ENCODE data around the gene ARF4.
"Not testable (repeated sequence)": the region's sequence is repeated elsewhere in the genome, so short reads cannot be mapped to it uniquely, and the experiment has no call there.

The ARF4 gene

DNA sequence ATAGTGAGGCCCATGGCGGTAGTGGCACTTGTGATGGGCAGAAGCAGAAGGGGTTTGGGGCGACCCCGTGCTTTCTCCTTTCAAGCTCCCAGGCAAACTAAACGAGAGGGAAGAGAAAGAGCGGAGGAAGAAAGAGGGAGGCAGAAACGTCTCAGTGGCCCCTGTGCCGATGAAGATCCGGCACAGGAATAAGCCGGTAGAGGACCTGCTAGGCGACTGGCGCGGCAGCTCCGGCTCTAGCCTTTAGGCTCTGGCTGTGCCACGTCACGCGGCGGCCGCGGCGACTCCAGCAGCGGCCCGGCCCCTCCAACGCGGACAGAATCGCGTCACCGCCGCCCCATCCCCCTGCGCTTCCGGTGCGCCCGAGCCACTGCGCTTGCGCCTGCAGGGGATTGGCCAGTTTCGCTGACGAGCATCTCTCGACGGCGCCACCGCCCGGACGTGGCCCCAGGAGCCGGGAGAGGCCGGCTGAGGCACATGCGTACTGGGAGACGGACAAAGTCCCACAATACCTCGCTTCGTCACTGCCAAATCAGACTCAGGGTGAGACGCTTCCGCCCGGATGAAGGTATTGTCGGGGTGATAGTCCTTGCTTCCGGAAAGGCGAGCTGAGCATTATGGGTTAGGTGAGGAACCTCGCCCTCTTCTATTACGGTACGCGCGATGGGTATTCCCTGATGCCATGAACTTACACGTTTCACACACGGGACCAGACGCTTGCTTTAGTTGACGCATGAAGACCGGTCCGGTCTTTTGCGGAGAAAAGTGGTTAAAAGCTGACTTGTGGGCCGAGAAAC lies at the start of gene ARF4:
TSS of gene ARF4 (minus strand) at position 218 of the 797 bp plus-strand sequence. CDS start at position 14, 204 bp downstream.
- Histone ChIP-seq H3K4me3 (peak within 1 kb of the TSS; percentile 59 to 88 (median 79)), H3K27ac (peak within 1 kb of the TSS; percentile 73 to 99 (median 96))

DNA sequence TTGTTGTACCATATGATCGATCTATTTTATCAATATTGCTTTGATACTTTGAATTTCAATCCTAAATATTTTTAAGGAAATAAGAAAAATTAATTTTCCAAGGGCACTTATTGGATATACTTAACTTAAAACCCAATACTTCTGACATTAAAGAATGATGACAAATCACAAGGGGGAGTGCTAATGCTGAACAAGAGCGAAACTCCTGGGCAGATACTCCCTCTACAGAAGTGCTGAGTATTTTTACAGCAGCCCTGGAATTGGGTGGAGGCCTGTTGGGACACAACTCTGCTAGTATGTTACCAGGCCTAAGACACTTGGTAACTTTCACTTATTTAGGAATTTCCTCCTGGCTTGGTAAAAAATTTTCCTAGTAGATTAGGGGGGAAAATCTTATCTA lies 49.6 kb upstream of the ARF4 start:
- H3K27ac ChIP-seq: no peak overlapping the region
- no peak overlapping the region for H3K4me3 ChIP-seq

DNA sequence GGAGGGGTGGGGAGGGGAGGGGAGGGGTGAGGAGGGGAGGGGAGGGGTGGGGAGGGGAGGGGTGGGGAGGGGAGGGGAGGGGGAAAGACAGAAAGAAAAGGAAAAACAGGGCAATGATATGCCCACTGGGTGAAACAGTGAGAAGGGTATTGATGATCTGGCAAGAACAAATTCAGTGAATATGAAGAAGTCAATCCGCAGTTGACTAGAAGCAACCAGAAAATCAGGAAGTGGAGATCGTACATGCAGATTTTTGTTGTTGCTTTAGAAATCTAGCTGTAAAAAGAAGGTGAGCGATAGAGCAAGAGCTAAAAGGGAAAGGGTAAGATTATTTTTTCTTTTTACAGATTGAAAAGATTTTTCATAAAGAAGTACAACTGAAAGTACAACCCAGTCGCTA lies 47.6 kb upstream of the ARF4 start:
- Histone ChIP-seq H3K4me3 (no peak overlapping the region), H3K27ac (no peak overlapping the region)

DNA sequence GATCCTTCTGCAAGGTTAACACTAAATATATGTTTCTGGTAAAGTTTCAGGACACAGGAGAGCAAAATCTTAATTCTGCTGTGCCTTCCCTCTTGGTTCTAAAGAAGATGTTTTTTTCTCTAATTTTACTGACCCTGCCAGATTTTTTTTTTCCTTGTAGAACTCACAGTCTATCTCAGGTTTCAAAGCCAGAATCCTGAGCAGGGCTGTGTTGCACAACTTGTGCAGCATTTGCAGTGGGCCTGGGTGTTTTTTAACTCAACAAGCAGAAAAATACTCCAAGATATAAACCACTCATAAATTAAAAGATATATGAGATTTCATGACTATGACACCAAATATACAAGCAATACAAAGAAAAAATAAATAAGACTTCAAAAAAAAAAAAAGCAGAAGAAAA lies 40.2 kb upstream of the ARF4 start:
- H3K27ac ChIP-seq: no peak overlapping the region
- H3K4me3 ChIP-seq: no peak overlapping the region

DNA sequence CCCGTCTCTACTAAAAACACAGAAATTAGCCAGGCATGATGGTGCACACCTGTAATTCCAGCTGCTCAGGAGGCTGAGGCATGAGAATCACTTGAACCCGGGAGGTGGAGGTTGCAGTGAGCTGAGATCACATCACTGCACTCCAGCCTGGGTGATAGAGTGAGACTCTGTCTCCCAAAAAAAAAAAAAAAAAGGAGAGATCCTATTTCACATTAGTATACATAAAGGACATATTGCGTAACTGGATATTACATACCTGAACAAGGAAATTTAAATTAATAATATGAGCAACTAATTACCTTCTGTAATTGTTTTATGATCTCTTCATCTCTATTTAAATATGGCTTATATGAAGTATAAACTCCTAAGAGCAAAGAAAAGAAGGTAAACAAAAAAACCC lies 37.1 kb upstream of the ARF4 start:
- not testable (repeated sequence) for H3K4me3 ChIP-seq, H3K27ac ChIP-seq

DNA sequence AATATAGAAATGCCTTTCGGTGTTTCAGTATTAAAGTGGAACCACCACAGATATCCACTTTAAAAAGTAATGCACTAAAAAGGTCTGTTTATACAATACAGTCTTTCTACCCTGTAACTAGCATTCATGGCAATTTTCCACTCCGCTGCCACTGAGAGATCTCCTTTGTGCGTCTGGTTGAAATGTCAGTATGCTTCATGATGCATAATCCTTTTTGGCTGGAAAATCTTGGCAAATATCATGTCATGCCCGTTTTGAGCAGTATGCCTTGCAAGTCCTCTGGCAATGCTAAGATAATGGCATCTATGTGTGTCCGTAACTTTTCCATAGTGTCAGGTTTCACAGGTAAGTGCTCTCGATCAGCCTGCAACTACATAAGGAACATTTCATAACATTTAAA lies 30.8 kb upstream of the ARF4 start:
- no peak overlapping the region for H3K27ac ChIP-seq
- no peak overlapping the region for H3K4me3 ChIP-seq

DNA sequence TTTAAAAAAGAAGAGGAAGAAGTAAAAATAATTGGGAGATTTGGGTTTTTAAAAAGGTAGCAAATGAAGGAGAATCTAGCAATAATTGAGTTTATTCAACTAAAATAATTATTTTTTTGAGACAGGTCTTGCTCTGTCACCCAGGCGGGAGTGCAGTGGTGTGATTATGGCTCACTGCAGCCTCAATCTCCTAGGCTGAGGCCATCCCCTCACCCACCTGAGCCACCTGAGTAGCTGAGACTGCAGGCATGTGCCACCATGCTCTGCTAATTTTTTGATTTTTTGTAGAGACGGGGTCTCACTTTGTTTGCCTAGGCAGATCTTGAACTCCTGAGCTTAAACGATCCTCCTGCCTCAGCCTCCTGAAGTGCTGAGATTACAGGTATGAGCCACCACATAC lies 27.7 kb upstream of the ARF4 start:
- Histone ChIP-seq H3K4me3 (no peak overlapping the region), H3K27ac (no peak overlapping the region)

DNA sequence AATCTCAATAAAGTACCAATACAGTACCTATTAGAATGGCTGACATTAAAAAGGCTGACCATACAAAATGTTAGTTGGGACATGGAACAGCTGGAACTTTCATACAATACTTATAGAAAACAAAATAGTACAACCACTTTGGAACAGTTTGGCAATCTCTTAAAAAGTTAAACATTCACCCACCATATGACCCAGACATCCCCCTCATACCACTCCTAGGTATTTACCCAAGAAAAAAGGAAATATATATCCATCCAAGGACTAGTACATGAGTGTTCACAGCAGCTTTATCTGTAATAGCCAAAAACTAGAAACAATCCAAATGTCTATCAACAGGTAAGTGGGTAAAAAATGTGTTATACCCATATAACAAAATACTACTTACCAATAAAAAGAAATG lies 25.2 kb upstream of the ARF4 start:
- Histone ChIP-seq H3K27ac (no peak overlapping the region), H3K4me3 (no peak overlapping the region)

DNA sequence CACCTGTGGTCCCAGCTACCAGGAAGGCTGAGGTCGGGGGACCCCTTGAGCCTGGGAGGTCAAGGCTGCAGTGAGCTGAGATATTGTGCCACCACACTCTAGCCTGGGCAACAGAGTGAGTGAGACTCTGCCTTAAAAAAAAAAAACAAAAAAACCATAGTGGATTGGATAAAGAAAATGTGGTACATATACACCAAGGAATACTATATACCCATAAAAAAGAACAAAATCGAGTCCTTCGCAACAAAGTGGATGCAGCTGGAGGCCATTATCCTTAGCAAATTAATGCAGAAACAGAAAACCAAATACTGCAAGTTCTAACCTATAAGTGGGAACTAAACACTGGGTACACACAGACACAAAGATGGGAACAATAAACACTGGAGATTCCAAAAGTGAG lies 20.6 kb upstream of the ARF4 start:
- Histone ChIP-seq H3K4me3 (no peak overlapping the region), H3K27ac (no peak overlapping the region)

DNA sequence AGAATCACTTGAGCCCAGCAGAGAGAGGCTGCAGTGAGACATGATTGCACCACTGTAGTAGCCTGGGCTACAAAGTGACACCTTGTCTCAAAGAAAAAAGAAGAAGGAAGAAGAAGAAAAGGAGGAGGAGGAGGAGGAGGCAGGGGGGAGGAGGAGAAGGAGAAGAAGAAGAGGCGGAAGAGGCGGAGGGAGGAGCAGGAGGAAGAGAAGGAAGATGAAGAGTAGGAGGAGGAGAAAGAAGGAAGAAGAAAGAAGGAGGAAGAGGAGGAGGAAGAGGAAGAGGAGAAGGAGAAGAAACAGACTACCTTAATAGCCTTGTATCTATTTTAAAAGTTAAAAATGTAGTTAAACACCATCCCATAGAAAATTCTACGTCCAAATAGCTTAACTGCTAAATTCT lies 19.1 kb upstream of the ARF4 start:
- Histone ChIP-seq H3K27ac (no peak overlapping the region), H3K4me3 (no peak overlapping the region)

DNA sequence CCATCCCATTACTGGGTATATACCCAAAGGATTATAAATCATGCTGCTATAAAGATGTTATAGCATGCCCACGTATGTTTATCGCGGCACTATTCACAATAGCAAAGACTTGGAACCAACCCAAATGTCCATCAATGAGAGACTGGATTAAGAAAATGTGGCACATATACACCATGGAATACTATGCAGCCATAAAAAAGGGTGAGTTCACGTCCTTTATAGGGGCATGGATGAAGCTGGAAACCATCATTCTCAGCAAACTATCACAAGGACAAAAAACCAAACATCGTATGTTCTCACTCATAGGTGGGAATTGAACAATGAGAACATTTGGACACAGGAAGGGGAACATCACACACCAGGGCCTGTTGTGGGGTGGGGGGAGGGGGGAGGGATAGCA lies 14.7 kb upstream of the ARF4 start:
- H3K27ac ChIP-seq, H3K4me3 ChIP-seq: not testable (repeated sequence)

DNA sequence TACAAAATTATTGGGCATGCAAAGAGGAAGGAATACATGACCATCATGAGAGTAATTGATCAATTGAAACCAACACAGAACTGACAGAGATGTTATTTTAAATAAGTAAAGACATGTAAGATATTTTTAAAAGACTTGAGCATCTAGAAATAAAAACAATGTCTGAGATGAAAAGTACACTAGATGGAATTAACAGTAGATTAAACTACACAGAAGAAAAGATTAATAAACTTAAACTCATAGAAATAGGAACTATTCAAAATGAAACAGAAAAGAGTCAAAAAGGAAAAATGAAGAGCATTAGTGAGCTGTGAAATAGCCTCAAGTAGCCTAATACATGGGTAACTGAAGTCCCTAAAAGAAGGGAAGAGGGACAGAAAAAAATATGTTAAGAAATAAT lies 8.5 kb upstream of the ARF4 start:
- H3K27ac ChIP-seq: no peak overlapping the region
- no peak overlapping the region for H3K4me3 ChIP-seq

DNA sequence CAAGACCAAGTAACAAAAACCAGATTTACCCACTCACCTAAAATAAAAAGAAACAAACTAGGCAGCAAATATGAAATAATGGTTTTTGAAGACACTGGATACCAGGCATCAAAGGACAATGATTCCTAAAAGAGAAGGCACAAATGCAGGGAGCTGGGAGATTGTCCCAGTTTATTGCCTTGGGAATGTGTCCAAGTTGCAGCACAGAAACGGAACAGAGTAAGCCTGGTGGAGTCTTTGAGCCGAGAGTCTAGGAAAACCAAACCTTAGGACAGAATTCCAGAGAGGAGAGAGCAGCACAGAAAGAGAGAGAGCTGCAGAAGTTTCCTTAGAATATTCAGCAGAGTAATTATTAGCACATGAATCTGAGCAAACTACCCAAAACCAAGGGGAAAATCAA lies 7.8 kb upstream of the ARF4 start:
- Histone ChIP-seq H3K27ac (no peak overlapping the region), H3K4me3 (no peak overlapping the region)

DNA sequence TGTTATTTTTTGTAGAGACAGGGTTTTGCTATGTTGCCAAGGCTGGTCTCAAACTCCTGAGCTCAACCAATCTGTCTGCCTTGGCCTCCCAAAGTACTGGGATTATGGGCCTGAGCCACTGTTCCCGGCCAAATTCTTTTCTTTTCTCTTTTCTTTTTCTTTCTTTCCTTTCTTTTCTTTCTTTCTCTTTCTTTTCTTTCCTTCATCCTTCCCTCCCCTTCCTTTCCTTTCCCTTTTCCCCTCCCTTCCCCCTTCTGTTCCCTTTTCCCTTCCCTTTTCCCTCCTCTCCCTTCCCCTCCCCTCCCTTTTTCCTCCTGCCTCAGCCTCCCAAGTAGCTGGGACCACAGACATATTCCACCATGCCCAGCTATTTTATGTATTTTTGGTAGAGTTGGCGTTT lies 3.1 kb upstream of the ARF4 start:
- no peak overlapping the region for H3K4me3 ChIP-seq
- no peak overlapping the region for H3K27ac ChIP-seq

DNA sequence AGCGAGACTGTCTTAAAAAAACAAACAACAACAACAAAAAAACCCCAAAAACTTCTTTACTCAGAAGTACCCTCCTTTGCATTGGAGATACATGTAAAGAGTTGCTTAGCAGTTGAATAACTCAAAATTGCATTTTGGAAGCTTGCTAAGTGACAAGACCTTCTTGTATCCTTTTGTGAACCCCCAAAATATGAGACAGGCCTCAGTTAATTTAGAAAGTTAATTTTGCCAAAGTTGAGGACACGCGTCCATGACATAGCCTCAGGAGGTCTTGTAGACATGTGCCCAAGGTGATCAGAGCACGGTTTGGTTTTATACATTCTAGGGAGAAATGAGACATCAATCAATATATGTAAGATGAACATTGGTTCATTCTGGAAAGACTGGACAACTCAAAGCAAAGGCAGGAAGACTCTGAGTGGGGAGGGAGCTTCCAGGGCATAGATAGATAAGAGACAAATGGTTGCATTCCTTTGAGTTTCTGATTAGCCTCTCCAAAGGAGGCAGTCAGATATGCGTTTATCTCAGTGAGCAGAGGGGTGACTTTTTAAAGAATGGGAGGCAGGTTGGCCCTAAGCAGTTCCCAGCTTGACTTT lies 1.7 kb upstream of the ARF4 start:
- Histone ChIP-seq H3K4me3 (peak overlapping the region; percentile 37 to 83 (median 64)), H3K27ac (peak overlapping the region in 20 of 21 experiments; percentile 73 to 96 (median 94))

DNA sequence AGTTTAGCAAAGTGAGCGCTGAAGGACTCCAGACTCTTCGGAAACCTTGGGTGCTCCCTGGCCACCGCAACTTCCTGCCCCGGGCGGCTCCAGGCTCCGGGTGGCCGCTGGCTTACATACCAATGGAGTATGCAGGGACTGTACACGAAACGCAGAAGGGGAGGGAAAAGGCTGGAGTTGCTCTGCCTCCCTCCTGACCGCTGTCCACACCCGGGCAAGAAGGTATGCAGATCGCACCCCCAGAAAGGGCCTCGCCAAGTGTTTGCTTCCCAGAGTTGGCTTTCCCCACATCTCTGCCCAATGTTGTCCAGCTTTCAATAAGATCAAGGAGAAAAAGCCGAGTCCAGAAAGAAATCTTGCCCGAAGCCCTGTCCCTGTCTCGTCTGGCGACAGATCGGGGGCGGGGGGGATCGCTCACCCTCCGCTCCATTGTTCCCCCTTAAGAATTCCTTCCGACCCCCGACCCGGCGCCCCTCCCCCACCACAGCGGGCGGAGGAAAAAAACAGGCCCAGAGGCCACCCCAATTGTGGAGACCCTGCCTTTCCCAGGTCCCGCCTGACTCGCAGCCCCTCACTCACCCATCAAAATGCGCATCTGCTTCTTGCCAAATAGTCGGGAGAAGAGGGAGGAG lies 533 bp downstream of the ARF4 start:
- Histone ChIP-seq H3K27ac (peak overlapping the region; percentile 73 to 99 (median 96)), H3K4me3 (peak overlapping the region; percentile 59 to 88 (median 79))

DNA sequence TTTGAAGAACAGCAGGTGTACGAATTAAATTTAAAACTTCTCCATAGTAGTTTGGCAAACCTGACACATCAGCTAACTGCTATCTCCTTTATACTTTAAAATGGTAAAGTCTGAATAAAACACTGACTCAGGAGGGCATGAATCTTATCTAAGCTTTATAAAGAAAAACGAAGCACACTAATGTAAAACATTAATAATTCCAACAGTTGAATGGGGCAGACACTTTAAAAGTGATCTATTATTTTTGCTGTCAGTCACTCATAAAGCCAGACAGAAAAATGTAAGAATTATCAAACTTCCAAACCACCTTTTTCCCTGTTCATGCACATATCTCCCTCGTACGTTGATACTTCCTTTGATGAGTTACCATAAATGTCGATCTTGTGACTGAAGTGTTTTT lies 2.6 kb downstream of the ARF4 start:
- H3K27ac ChIP-seq: peak overlapping the region in 1 of 21 experiments; percentile 99
- peak overlapping the region in 5 of 7 experiments; percentile 59 to 88 (median 83) for H3K4me3 ChIP-seq

DNA sequence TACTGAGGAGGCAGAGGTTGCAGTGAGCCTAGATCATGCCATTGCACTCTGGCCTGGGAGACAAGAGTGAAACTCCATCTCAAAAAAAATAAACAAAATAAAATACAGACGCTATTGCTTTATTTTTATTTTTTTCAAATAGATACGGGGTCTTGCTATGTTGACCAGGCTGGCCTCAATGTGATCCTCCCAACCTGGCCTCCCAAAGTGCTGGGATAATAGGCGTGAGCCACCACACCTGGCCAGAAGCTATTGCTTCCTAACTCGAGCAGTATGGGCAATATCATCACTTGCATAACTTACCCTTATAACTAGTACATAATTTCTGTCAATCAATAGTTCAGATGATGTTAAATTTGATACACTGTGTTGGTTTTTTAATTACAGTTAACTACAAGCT lies 3.0 kb downstream of the ARF4 start:
- Histone ChIP-seq H3K4me3 (peak overlapping the region in 2 of 7 experiments; percentile 7 to 59), H3K27ac (no peak overlapping the region)

DNA sequence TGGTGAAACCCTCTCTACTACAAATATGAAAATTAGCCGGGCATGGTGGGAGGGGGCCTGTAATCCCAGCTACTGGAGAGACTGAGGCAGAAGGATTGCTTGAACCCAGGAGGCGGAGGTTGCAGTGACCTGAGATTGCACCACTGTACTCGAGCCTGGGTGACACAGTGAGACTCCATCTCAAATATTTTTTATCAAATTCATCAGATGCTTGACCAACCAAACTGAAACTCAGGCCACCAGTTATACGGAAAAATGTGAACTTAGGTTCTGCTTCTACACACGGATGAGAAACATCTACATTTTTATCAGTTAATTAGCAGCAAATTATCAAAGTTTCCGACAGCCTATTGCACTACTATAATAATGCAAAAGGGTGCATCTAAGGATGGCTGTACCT lies 4.8 kb downstream of the ARF4 start:
- H3K4me3 ChIP-seq: no peak overlapping the region
- H3K27ac ChIP-seq: no peak overlapping the region

DNA sequence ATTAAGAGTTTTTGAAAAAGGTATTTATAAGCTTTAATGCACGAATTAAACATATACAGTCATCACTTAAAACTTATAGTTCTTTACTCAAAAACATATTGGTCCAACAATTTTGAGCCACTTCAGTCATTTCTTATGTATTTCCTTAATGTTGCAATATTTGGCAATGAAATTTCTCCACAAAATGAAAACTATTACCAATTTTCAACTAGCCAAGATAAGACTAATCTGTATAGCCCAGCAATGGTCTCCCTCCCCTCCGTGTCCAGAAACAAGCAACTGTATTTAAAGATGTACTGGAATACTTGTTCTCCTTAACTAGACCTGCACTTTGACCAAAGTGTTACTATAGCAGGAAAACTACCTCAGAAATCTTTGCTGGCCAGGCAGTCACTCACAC lies 9.2 kb downstream of the ARF4 start:
- H3K4me3 ChIP-seq: no peak overlapping the region
- no peak overlapping the region for H3K27ac ChIP-seq

DNA sequence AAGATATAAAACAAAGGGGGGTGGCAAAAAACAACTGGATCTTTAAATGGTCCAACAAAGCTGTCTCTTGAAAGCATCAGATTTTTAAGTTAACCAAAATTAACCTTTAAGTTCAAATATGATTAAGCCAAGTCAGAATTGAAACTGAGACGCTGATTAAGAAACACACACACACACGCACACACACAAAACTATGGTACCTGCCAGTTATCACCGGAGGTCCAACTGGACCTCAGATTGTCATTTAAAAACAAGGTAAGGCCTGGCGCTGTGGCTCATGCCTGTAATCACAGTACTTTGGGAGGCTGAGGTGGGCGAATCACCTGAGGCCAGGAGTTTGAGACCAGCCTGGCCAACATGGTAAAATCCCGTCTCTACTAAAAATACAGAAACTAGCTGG lies 10.4 kb downstream of the ARF4 start:
- Histone ChIP-seq H3K27ac (no peak overlapping the region), H3K4me3 (no peak overlapping the region)

All from skin epidermis (tissue), 12 donors.